Measurements from ENCODE around the gene SMOC1.

The SMOC1 gene

DNA sequence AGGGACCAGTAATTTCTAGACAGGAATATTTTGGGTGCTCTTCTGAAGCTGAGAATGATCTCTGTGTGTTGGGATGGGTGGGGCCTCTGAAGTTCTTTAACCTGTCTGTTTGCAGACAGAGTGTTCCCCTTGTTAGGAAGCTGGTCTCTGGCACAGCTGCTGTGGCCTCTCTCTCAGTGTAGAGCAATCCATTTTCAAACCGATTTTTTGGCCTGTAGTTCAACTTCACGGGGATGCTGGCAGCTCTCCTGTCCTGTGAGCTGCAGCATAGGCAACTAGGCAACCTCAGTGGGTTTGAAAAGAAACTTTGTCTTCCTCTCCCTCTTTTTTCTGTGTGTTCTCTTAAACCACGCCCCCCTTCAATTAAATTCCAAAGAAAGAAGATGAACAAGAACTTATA, 69.1 kb downstream of the SMOC1 start:
- Histone ChIP-seq H3K4me3 (no peak overlapping the region), H3K27ac (no peak overlapping the region)
- TF ChIP-seq, protein P1, sequence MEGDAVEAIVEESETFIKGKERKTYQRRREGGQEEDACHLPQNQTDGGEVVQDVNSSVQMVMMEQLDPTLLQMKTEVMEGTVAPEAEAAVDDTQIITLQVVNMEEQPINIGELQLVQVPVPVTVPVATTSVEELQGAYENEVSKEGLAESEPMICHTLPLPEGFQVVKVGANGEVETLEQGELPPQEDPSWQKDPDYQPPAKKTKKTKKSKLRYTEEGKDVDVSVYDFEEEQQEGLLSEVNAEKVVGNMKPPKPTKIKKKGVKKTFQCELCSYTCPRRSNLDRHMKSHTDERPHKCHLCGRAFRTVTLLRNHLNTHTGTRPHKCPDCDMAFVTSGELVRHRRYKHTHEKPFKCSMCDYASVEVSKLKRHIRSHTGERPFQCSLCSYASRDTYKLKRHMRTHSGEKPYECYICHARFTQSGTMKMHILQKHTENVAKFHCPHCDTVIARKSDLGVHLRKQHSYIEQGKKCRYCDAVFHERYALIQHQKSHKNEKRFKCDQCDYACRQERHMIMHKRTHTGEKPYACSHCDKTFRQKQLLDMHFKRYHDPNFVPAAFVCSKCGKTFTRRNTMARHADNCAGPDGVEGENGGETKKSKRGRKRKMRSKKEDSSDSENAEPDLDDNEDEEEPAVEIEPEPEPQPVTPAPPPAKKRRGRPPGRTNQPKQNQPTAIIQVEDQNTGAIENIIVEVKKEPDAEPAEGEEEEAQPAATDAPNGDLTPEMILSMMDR (IDR thresholded peaks at IDR 0.05), result no peak
- no peak for DNase-seq (ENCODE audit: low spot score)

DNA sequence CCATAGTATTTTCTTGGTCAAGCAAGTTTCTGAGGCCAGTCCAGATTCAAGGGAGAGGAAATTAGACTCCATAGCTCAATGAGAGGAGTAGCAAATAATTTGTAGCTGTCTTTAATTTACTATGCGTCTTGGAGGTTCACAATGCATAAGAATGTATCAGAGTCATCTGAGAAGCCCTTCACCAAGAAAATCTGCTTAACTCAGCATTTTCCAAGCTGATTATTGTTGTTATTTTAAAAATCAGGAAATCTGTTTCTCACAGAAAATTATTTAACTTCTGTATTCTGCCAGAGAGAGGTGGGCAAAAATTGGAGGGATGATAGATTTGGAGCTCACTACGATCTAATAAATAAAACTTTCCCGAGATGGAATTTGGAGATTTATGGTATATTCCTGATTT, 72.0 kb downstream of the SMOC1 start:
- TF ChIP-seq, protein P1 (IDR thresholded peaks at IDR 0.05), result no peak
- no peak for DNase-seq (ENCODE audit: low spot score)
- H3K4me3 ChIP-seq, result no peak overlapping the region
- no peak overlapping the region for H3K27ac ChIP-seq

DNA sequence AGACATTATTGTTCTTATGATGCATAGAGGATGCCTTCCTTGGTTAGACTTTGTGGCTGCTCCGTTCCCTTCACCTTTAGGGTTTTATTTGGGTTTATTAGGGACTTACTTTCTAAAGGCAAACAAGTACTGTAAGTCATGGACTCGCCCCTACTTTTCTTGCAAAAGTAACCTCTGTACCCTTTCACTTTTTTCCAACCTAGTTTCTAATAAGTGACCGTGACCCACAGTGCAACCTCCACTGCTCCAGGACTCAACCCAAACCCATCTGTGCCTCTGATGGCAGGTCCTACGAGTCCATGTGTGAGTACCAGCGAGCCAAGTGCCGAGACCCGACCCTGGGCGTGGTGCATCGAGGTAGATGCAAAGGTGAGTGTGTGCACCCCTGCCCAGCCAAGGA, 72.7 kb downstream of the SMOC1 start:
- DNase-seq (ENCODE audit: low spot score), result no peak
- Histone ChIP-seq H3K4me3 (no peak overlapping the region), H3K27ac (no peak overlapping the region)
- TF ChIP-seq, protein P1 (IDR thresholded peaks at IDR 0.05), result no peak

DNA sequence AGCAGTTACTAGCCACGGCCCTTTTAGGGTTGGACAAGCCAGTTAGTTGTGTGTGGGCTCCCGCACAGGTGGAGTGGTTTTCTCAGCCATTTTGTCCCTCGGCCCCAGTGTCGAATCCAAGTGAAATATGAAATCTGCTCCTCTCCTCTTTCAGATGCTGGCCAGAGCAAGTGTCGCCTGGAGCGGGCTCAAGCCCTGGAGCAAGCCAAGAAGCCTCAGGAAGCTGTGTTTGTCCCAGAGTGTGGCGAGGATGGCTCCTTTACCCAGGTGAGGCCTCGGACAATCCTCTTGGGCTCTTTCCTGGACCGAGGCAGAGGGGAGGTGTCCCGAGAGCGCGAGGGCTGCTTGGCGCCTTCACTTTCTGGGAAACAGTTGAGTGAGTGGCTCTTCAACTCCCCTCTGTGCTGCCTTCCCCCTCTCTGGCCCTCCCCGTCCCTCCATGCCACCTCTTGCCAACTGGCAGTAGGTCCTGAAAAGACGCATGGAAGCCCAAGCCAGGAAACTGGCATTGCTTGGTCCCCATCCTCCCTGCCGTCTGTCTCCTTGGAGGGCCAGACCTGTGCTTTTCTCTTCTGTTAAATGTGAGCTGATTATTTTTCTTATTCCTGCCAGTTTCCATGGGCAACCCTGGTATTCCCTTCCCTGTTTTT, 74.2 kb downstream of the SMOC1 start:
- no peak for DNase-seq (ENCODE audit: low spot score)
- H3K27ac ChIP-seq, result no peak overlapping the region
- H3K4me3 ChIP-seq, result no peak overlapping the region
- TF ChIP-seq, protein P1 (IDR thresholded peaks at IDR 0.05), result no peak

DNA sequence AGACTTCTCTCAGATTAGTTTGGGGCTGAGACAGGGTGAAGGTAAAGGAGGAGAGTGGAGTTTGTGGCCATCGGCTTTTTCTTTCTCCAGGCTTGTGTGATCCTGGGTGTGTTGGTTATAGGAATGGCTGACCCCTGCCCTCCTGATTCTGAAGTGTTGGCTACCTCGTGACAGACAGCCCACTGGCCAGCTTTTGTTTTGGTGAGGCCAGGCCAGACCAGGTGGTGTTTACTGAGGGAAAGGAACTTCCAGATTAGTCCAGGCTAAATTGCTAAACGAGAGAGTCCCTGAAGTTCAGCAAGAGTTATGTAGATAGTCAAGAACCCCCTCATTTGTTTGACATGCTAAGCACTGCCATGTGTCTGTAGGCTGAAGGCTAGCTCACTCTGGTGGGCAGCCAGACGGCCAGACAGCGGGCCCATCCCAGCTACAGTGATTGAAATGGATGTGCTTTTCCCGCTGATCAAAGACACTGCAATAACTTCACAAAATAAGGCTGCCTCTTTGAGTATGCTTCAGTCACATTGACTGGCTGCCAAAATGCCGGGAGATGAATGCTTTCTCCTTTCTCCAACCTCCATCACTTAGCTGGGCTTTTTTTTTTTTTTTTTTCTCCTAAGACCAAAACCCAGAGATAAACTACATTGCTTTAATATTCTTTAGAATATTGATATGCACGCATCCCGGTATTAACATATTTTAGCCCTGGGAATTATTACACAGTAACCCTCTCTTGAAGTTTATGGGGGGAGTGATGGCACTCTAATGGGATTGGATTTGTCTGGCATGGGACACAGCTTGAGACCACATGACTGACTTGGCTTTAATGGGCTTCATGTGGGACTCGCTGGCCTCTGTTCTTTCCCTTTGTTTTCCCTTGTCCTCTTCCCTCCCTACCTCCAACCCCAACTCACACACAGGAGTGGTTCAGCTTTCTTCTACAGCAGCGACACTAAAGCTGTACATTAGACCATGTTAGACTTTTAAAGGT, 76.9 kb downstream of the SMOC1 start:
- Histone ChIP-seq H3K4me3 (no peak overlapping the region), H3K27ac (no peak overlapping the region)
- TF ChIP-seq, protein P1 (IDR thresholded peaks at IDR 0.05), result no peak
- DNase-seq (ENCODE audit: low spot score), result no peak

DNA sequence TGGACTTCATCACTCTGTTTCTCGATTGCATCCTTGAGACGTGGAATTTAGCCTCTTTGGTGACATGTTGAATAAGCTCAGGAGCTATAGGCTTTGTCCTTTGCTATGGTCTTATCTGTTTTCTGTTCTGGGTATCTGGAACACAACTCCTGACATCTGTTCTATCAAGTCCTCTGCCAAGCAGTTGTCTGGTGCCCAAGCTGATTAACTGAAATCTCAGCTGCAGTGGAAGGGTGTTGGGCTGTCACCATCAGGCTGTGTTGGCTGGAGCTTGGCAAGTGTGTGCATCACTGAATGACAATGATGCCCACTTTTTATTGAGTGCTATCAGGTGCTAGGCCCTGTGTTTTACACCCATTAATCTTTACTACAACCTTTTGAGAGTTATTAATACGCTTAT, 77.8 kb downstream of the SMOC1 start:
- Histone ChIP-seq H3K27ac (no peak overlapping the region), H3K4me3 (no peak overlapping the region)
- DNase-seq (ENCODE audit: low spot score), result no peak
- TF ChIP-seq, protein P1 (IDR thresholded peaks at IDR 0.05), result no peak

Data from coronary artery (tissue), 2 donors.